Measurements from ENCODE around the gene KIF5B.

GRCh38 chr10:32004161-32004591, 52.0 kb downstream of the KIF5B start:
- TF ChIP-seq POLR2A (IDR thresholded peaks at IDR 0.05; ENCODE audit: low read length) (no peak), GATA1 (IDR thresholded peaks at IDR 0.05; ENCODE audit: low read depth, low read length) (no peak)

All from erythroblast (primary cell).